HG03439 (cell line): ENCODE results near the gene TRMT11.
"Not testable (repeated sequence)": the region's sequence is repeated elsewhere in the genome, so short reads cannot be mapped to it uniquely, and the experiment has no call there.

Experiments
- ATAC-seq: cut with Tn5 transposase; IDR thresholded peaks from one replicate; pipeline ENCODE4 v1.9.1; 2021; ENCODE audit warnings: mild to moderate bottlenecking, moderate library complexity; ENCODE audit not compliant: unreplicated experiment

TRMT11 gene

DNA sequence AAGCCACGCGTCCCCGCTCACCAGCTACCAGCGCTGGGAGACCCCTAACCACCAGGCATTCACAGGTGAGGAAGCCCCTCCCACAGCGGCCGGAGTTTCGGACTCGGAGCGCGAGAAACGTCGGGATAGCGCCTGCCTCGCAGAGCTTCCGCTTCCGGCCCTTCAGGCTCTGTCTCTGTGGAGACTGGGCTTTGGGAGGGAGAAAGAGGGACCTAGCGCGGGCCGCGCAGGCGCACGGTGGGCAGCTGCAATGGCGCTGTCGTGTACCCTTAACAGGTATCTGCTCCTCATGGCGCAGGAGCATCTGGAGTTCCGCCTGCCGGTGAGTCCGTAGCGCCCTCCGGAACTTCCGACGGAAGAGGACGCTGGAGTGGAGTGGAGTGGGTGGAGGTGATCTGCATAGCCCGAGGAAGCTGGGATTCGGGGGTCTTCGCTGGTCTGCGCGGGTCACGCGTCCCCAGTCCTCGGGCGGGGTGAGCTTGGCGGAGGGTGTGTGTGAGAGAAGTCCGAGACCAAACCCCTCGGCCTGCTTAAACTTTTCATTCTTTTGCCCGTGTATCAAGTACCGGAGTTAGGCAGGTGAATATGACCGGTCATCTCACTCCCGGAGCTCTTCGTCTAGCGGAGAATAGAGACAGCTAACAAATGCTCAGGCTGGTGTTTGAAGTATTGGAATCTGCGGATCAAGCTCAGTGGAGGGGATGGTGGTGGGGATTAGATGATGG lies at the start of gene TRMT11:
Gene TRMT11, plus strand, starts transcription at position 240 of the 725 bp plus-strand sequence. Its CDS starts 11 bp downstream, at position 251.
- ATAC-seq: peak; percentile 97

DNA sequence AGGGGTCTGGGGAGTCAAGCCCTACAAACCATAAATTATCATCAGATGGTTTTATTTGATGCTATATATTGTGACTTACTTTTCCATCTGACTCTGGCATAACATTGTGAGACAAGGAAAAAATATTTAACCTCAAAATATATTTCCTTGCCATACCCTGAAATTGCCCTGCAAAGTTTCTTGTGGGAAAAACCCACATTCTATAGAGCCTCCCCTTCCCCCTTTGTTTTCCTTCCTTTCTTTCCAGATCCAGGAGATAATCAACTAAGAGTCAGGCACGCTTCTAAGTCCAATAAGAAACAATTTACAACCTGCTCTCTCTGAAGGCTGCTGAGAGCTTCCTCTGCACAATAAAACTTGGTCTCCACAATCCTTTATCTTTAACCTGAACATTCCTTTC lies 47.3 kb upstream of the TRMT11 start:
- no peak for ATAC-seq

DNA sequence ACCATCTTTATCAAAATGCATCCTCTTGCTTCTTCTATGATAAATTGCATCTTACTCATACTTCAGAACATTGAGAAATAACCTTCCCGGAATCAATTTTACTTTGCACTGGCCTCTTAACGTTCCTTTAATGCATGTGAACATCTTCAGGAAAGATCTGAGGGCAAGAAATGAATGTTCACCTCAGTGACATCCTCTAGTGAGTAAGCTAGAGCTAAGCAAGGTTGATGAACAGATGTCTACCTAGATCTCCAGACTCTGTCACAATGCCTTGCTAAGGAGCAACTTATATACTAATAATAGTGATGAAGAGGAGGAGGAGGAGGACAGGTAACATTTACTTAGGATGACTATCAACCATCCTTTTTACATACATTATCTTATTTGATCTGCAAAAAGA lies 46.5 kb upstream of the TRMT11 start:
- ATAC-seq: no peak

DNA sequence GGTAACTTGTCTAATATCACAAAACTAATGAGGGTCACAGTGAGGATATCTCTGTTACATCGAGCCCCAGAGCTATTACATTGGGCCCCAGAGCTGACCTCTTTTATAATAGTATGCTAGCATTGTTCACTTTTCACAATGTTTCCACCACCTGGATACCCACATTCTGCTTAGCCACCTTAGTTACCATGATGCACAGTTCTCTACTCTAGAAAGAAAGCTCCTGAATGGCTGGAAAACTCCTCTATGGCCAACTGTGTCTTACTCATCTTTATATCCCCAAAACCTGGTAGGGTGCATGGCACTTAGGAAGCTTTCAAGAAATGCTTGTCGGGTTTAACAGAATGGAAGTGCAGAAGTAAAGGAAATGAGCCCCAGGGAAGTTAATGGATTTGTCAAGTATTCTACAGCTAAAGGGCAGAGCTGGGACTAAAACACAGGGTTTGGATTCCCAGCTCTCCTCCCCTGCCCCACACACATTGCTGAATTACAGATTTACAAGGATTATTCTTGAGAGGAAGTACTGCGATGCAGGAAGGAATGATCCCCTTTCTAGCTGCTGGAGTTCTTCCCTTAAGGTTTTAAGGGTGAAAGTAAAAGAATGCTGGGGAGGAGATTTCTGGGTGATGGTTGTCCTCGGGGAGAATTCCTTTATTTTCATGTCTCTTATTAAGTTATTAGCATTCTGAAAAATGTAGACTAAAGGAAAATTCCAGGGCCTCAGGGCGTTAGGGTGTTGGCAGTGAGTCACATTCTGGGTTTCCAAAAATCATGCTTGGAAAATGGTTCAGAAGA lies 45.9 kb upstream of the TRMT11 start:
- no peak for ATAC-seq

DNA sequence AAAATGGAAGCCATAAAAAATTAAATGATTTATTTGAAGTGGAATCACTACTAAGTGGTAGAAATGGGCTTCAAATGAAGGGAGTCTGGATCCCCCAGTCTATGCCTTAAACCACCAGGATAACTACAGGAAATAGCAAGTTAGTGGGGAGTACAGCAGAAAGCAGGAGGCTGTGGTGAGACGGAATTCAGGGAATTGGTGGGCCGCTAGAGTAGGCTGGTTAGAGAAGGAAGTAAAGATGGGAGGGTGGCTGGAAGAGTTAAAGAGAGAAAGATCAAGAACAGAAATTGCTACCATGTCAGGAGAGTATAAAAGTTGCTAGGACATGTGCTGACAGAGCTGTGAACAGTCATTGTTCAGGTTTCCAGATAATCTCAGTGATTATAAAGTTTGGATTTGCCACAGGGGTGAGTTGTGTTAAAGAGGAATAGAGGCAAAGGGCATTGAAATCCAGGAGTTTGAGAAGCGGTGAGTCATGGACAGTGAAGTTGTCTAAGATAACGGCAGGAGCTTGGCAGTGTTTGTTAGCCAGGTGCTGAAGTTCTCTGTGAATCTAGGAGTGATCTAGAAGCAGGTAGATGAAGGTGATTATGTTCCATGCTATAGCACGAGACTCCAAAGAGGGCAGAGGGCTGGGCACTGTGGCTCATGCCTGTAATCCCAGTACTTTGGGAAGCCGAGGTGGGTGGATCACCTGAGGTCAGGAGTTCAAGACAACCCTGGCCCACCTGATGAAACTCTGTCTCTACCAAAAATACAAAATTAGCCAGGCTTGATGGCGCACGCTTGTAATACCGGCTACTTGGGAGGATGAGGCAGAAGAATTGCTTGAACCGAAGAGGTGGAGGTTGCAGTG lies 43.4 kb upstream of the TRMT11 start:
- ATAC-seq: no peak

DNA sequence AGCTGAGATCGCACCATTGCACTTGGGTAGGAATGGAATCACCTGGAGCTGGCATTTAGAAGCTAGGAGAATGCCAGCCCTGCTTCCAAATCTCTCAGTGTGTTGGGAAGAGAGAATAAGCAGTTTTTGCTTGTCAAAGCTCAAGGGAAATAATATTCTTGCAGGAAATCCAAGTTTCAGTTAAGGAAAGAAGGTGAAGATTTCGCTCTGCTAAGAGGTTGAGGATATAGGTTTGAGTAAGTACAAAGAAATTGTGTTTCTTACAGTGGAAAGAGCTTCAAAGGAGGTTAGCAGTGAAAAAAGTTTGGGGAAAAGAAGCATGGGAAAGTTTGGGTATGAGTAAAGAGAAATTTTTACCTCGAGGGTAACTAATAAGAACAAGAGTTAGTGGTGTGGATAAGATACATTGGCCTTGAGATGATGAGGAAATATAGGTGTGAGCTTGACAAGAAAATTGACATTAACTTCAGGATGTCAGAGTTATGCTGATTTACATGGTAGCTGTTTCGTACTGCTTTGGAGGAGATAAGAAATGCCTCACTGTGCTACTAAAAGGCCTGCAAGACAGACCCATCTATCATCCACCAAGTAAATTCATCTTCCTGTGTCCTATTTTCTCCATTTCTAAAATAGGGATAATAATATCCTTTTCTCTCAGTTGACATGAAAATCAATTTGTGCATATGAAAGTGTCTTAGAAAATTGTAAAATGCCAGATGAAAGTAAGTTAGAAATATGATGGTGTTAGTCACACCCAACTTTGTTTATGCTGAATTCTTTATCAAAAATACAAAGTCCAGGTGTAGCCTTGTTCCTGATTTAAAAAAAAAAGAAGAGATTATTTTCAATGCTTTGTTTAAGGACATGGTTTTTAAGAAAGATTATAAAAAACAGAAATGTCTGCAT lies 42.6 kb upstream of the TRMT11 start:
- ATAC-seq: no peak

DNA sequence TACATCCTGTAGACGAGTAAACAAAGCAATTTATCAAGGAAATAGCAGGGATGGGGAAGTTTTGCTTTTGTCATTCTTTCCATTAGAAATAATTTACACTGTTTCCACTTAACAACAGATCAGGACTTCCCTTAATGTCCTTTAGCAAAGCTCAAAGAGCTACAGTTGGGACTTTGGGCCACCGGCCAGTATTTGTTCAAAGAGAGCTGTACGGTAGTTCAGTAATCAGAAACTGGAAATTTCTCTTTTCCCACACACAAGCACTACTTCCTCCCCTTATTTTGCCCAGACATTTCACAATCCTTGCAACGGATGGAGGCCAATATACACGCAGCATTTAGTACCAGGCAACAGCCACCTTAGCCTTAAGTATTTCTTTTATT lies 41.9 kb upstream of the TRMT11 start:
- no peak for ATAC-seq

DNA sequence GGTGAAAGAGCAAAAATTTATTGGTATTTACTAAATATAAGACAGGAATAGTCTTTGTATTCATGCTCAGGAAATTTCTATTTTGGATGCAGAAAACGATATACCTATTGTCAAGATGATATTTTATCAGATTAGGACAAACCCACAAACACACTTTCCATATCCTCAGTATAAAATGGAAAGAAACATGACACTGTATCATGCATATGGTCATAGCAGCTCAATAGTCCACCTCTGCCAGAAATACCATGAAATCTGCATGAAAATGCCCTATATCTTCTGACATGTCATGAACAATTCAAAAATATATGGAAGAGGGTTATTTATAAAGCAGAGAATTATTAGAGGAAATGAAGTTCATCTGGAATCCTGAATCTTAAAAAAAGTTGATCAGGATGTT lies 41.4 kb upstream of the TRMT11 start:
- no peak for ATAC-seq

DNA sequence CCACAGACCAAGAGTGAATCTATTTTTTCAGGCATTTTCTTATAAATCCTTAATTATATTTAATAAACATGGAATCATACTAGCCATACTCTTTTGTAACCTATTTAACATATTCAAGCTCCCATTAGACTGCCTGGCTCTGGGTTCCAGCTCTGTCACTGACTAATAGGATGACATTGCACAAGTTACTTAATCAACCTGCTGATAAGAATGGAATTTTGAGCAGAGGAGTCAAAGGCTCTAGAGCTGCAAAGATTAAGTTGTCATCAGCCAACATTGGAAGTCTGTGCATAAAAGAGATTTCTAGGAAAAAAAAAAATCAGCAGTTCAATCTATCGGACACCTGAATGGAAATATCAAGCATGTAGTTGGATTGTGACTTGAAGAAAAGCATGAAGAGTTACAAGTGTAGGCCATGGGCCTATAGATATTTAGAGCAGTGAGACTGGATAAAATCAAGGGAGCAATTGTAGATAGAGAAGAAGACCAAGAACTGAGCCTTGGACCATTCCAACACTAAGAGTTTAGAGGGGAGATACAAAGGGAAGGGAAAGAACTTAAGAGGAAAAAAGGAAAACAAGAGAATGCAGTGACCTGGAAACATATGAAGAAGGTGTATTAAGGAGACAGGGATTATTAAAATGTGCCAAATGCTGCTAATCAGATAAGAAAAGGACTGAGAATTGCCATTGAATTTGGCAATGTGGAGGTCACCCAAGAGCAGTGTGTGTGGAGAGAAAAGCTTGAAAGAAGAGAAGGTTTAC lies 40.8 kb upstream of the TRMT11 start:
- no peak for ATAC-seq

DNA sequence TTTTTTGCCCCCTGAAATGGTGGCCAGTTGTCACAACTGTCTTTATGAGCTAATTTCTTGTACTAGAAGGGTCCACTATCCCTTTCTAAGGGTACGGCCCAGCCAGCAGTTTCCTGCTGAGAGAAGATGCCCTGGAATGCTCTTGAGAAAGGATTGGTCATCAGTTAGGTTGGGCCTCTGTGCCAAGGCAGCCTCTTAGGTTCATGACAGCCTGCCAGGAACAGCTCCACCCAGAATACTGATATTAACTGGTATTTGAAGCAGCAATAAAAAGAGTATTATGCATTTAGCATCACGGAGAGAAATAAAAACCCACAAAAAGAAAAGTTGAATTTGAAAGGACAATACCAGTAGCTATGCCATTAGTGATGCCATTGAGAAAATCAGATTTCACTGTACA lies 38.7 kb upstream of the TRMT11 start:
- no peak for ATAC-seq

DNA sequence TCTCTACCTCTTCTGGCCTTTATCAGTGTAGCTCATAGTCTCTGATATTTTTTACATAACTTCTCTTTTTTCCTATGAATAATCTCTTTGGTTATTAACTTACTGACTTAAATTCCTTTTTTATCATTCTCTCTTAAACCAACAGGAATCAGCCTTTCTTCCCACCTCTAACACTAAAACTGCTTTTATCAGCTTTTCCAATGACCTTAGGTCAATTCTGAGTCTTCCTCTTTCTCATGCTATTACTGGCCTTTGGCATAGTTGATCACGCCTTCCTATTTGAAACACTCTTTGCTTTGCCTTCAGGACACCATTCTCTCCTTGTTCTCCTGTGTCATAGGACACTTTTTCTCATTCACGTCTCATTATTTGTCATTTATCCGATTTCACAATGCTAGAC lies 37.9 kb upstream of the TRMT11 start:
- ATAC-seq: no peak

DNA sequence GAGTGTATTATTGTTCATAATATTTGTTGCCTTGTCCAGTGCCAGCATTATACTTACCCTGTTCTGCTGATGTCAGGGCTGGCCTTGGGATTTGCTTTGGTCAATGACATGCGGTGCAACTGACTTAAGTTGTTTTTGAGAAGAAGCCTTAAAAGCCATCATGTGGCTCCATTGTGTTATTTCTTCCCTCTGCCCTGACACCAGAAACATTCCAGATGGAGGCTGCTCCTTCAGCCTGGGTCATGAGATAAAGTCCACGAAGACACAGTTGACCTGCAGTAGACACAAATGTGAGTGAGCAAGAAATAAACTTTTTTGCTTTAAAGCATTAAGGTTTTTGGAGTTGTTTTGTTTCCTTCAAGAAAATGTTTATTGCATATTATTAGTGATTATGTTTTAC lies 37.3 kb upstream of the TRMT11 start:
- ATAC-seq: no peak

DNA sequence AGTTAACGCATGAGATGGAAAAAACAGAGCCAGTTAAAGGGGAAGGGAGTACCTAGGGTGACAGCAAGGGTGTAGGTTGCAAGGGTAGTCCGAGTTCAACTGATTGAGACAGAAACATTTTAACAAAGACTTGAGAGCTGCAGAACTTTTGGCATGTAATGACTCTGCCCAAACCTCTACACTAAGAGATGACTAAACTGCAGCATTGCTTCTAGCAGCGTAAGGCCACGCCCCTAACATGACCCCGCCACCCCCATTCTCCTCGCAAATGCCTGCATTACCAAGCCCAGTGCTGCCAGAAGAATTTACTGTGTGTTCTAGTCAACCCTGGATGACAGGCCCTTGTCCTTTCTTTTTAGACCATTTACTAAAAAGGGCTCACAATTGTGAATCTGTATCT lies 36.0 kb upstream of the TRMT11 start:
- no peak for ATAC-seq

DNA sequence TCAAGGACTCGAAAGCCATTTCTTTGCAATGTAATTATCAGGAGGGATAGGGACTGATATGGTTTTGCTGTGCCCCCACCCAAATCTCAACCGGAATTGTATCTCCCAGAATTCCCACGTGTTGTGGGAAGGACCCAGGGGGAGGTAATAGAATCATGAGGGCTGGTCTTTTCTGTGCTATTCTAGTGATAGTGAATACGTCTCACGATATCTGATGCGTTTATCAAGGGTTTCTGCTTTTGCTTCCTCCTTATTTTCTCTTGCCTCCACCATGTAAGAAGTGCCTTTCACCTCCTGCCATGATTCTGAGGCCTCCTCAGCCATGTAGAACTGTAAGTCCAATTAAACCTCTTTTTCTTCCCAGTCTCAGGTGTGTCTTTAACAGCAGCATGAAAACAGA lies 35.6 kb upstream of the TRMT11 start:
- ATAC-seq: not testable (repeated sequence)

DNA sequence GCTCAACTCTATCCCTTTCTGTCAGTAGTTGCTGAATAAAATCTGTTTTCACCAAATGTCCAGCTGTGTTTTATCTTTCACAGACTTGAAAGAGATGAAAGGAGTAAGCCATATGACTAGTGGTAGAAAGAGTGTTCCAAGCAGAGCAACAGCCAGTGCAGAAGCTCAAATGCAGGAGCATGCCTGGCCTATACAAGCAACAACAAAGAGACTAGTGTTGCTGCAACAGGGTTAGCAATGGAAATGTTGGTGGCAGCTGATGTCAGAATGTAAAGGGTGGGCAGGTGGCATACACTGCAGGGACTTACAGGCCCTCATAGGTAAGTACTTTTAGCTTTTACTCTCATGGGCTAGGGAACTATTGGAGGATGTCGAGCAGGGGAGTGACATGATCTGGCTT lies 35.0 kb upstream of the TRMT11 start:
- ATAC-seq: no peak

DNA sequence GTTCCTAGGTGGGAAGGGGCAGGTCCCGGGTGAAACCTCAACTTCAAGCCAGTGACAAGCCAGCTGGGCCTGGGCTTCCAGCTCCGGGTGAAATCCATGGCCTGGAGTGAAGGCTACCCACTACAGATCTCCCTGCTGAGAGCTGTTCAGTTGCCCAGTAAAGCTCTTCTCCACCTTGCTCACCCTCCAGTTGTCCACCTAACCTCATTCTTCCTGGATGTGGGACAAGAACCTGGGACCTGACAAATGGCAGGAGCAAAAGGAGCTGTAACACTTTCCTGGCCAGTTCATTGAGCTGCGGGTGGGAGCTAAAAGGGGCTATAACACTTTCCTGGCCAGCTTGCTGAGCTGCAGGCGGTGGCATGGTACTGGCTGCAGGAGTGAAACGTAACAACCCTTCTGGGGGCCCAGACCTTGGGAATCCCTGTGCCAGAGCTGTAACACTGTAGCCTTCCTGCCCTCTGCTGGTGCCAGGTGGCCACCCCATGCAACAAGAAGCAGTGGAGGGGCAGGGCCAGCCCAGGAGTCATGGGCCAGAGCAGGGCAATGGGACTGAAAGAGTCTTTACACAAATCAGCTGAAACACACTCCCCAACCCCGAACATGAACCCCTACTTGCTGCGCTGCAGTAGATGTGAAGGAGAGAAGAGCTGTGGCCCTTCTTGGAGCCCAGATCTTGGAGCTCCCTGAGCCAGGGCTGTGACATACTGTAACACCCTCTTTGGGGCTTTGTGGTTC lies 33.4 kb upstream of the TRMT11 start:
- ATAC-seq: no peak

DNA sequence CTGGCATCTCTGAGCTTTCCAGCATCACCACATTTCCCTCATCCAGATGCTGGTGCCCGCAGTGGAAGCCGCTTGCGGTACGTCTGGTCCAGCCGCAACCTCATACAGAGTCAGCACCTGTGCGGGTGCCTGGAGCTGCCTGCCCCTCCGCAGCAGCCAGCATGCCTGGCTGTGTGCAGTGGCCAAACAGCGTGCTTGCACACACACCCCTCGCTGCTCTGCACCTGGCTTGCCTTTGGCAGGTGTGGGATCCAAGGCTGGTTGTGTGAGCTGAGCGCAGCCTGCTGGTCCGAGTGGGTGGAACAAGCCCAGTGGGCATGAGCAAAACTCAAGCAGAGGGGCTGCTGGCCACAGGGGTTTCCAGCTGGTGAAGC lies 32.9 kb upstream of the TRMT11 start:
- no peak for ATAC-seq

DNA sequence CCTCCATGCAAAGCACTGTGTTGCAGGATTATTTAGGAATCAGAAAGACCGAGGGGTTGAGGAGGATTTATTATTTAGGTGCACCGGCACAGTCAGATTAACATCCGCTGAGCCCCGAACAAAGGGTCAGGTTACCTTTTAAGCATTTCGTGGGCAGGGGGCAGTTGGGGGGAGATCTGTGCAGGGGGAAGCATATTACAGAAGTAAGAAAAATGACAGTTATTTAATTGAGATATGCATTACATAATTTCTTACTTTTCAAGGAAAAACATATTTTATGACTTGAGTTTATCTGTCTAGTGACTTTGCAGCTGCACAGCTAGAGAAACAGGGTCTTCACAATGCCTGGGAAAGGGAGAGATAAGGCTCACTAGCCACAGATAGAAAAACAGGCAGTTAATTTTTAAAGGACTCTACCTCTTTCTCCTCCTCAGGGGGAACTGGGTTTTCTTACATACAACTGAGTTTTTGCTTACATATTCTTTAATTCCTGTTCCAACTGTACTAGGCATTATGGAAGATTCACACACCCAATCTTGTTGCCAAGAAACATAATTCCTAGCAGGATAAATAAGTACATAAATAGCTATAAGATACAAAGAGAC lies 31.5 kb upstream of the TRMT11 start:
- ATAC-seq: no peak

DNA sequence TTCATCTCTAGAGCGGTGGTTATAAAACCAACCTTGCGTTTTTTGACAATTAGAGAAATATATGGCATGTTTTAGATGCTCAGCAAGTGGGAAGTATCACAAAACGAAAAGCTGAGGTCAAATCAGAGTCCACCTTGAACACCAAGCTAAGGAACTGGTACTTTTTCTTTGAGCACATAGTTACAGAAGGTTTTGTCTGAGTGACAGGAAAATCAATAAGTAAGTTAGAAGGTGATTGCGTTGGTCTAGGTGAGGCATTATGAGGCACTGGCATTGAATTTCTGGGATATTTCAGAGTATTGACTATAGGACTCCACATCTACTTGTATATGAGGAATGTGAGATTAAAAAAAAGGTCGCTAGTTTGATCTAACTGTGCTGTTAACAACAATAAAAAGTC lies 30.4 kb upstream of the TRMT11 start:
- no peak for ATAC-seq
